ENCODE data around the gene WDR37.
A peak's percentile ranks its signal among the peaks of the same experiment; 100 is the strongest.
"Not testable (repeated sequence)": the region's sequence is repeated elsewhere in the genome, so short reads cannot be mapped to it uniquely, and the experiment has no call there.

The WDR37 gene

DNA sequence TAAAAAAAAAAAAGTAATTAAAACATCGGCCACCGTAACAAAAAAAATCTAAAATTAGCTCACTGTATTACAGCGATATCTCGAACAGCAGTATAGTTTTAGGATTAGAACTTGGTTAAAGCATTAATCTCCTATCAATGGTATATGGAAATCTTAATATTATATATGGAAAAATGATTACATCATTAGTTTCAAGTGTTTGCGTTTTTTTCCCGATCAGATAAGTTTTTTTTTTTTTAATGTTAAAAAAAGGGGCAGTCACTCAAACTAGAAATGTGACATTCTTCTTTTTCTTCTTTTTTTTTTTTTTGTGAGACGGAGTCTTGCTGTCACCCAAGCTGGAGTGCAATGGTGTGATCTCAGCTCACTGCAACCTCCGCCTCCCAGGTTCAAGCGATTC is 14.7 kb upstream of the WDR37 start:
- DNase-seq (ENCODE audit: low read depth in 1 of 2, low spot score in 1 of 2): no peak

DNA sequence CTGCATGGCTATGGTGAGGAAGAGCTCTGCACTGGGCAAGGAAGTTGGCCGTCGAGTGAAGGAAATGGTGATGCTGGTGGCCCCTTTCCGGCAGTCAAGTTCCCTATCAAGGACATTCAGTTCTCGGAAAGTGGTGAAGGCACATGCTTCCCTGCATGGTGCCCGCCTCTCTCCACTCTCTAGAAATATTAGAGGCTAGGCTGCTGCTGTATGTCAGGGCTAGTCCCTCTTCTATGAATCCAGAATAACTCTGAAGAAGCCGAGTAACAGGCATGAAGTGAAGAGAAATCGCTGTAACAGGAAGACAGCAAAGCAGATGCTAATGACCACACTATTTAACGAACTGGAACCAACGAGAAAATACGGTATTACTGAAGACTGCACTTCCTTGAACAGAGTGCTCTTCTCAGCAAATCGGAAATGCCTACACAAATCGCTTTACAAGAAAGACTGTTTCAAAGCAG is 12.6 kb upstream of the WDR37 start:
- DNase-seq (ENCODE audit: low read depth in 1 of 2, low spot score in 1 of 2): no peak

DNA sequence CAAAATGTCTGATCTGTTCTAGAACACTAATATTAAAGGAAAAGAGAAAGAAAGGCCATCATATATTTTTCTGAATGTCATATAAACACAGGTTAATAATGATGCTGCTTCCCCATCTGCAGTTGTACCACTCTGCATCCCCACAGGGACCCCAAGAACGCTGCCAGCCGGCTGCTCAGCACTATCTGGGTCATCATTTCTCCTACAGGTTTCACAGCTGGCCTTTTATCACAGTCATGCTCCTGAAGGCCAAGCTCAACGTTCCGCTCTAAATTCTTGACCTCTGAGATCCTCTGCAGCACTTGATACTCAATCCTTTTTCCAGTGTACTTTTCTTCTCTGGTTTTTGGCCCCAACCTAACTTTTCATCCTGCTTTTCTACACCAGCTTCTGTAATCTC is 12.0 kb upstream of the WDR37 start:
- no peak for DNase-seq (ENCODE audit: low read depth in 1 of 2, low spot score in 1 of 2)

DNA sequence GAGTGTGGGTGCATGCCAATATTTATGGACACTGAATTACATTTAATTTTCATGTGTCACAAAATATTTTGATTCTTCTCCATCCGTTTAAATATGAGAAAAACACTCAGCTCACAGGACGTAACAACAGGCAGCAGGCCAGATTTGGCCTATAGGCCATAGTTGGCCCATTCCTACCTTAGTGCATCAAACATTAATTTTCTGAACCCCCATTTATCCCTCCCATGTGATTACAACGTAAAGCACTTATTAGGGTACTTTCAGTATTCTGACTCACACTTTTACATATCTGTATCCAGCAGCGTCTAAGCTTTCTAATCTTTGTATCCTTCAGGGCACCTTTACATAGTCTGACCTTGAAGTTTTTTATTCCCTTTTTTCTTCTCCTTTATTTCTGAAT is 11.2 kb upstream of the WDR37 start:
- DNase-seq (ENCODE audit: low read depth in 1 of 2, low spot score in 1 of 2): no peak

DNA sequence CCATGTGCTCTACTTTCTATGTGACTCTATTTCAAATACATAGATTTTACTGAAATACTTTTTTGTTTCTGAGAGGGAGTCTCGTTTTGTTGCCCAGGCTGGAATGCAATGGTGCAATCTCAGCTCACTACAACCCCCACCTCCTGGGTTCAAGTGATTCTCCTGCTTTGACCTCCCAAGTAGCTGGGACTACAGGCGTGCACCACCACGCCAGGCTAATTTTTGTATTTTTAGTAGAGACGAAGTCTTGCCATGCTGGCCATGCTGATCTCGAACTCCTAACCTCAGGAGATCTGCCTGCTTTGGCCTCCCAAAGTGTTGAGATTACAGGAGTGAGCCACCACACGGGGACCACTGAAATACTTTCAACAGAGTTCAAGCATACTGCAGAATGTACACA is 10.8 kb upstream of the WDR37 start:
- no peak for DNase-seq (ENCODE audit: low read depth in 1 of 2, low spot score in 1 of 2)

DNA sequence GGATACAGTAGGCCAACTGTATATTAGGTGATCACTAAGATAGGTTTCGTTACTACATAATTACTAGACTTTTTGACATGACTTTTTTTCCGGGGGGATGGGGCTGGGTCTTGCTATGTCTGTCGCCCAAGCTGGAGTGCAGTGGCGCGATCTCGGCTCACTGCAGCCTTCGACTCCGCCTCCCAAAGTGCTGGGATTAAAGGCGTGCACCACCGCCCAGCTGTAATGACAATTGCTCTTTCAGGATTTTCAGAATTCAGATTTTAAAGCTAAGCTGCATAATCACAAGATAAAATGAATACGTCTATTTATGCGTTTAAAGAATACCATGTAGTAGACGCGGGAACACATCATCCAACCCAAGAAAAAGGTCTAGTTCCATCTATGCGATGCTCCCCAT is 8.2 kb upstream of the WDR37 start:
- no peak for DNase-seq (ENCODE audit: low read depth in 1 of 2, low spot score in 1 of 2)

DNA sequence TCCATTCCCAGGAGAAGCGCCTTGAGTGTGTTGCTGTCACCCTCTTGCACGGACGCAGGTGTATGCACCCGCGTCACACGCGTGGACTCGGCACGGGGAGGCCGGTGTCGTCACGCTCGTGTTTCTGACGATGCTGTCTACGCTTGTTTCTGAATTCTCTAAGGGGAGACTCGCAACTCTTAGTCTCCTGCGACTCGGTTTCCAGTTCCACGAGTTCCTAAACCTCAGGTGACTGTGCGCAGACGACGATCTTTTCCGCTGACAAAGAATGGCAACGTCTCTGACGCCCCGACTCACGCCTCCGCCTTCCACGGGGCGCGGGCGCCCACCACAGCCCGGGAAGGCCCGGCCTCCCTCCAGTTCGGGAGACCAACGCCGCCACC is 7.8 kb upstream of the WDR37 start:
- DNase-seq (ENCODE audit: low read depth in 1 of 2, low spot score in 1 of 2): no peak

DNA sequence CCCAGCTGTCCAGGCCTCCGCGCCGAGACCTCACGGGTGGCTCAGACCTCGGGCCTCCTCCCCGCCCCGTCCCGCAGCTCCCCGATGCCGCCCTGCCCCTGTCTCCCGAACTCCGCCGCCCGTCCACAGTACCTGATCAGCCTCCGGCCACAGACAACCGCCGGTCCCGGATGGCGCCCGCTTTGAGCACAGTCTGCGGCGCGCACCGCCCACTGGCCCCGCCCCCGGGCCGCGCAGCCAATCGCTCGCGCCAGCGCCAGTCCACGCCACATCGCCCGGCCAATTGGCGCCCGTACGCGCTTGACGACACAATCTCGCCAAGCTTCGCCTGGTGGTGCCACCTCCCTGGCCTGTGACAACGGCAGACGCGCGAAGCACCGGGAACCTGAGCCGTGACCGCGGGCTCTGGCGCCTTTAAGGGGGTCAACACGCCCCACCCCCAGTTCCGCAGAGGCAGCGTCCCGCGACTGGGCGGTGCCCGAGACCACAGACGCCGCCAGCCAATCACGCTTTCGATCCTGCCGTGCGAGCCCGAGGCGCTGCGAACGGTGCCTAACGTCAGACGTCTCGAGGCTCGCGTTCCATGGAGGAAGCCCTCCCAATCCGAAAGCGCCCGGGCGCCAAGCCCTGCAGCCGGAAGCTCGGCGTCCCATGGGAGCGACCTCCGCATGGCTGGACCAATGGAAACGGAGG is 7.3 kb upstream of the WDR37 start, which contains the start of gene IDI1:
Gene IDI1, minus strand, starts transcription at position 388 of the 693 bp plus-strand sequence. Its CDS starts 116 bp downstream, at position 272.
- DNase-seq (ENCODE audit: low read depth in 1 of 2, low spot score in 1 of 2): peak; percentile 88 to 95

DNA sequence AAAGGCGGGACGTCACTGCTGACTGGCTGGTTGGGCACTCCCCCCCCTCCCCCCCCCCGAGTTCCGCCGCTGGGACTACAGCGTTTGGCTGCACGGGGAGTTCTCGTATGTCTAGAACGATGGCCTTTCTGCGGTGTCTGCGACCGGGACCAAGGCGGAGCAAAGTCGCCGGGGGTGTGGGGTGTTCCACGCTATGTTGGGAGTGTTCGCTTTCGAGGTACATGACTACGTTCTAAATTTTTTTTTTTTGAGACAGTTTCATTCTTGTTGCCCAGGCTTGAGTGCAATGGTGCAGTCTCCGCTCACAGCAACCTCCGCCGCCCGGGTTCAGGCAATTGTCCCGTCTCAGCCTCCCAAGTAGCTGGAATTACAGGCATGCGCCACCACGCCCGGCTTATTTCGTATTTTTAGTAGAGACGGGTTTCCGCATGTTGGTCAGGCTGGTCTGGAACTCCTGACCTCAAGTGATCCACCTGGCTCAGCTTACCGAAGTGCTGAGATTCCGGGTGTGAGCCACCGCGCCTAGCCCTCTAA is 6.7 kb upstream of the WDR37 start:
- DNase-seq (ENCODE audit: low read depth in 1 of 2, low spot score in 1 of 2): no peak

DNA sequence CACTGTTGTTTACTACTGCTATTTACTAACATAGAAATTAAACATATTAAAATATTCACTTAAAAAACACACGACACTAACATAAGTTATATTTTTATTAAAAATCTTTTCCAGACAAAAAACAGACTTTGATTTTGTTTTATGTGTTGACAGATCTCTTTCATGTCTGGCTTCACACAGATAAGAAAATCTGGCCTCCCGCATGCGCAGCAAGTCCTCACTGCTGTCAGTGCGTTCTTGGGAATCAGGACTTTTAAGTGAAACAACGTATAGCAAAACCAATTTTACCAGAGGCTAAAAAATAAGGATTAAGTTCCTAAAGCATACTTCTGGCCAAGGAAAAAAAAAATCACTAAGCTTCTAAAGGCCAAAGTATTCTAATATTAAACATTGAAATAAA is 6.0 kb upstream of the WDR37 start:
- DNase-seq (ENCODE audit: low read depth in 1 of 2, low spot score in 1 of 2): no peak

DNA sequence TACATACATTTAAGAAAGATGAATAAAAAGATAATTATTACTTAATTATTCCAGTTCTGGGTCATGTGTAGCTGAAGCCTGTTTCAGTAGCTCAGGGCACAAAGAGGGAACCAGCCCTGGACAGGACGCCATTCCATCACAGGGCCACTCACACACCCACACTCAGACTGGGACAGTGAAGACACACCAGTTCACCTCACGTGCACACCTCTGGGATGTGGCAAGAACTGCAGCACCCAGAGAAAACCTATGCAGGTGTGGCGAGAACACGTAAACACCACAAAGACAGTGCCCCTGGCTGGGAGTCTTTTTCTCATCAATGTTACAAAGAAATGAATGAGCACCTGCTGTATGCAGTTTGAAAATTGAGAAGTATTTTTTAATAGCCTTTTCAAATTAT is 5.6 kb upstream of the WDR37 start:
- no peak for DNase-seq (ENCODE audit: low read depth in 1 of 2, low spot score in 1 of 2)

DNA sequence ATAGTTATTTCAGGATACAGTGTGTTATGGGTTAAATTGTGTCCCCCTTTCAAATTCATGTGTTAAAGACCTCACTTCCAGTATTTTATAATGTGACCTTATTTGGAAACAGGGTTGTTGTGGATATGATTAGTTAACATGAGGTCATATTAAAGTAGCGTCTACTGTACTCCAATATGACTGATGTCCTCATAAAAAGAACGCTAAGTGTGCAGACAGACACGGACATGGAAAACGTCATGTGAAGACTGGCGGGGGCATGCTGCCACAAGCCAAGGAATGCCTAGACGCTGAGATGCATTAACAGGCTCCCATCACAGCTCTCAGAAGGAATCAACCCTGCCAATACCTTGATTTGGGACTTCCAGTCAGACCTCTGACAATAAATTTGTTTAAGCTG is 1.5 kb upstream of the WDR37 start:
- no peak for DNase-seq (ENCODE audit: low read depth in 1 of 2, low spot score in 1 of 2)

DNA sequence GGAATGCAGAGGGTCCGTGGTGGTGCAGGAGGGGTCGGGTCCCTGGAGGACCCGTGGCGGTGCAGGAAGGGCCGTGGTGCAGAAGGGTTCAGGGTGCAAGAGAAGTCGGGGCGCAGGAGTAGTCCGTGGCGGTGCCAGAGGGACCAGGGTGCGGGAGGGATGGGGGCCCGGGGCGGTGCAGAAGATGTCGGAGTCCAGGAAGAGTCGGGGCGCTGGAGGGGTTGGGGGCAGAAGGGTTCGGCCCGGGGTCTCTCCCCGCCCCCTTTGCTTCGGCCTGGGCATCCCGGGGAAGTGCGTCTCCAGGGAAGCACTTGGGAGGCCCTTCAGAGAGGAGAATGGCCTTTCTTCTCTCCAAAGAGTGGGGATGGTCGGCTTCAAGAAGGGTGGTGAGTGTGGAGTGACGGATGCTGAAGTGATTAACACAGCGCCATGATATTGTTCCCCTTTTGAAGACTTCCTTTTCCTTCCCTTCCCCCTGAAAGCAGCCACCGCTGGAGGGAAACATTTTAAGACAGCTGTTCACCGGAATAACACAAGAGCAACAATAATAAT is 997 bp downstream of the WDR37 start:
- no peak for DNase-seq (ENCODE audit: low read depth in 1 of 2, low spot score in 1 of 2)

DNA sequence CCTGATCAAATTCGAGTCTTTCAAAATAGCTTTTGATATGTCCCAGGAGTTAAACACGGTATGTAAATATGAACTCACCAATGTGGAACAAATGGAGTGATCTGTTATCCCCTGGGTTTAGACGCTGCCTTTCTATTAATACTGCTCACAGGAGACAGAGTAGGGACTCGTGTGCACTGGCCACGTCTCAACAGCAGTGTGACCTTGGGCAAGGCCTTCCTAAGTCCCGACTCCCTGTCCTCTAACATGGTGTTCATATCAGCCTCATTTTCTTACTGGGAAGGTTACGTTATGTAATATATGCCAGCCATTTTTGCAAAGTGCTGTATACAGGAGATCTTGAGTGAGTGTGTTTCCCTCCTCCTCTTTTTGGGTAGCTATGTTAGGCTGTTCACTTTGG is 1.8 kb downstream of the WDR37 start:
- DNase-seq (ENCODE audit: low read depth in 1 of 2, low spot score in 1 of 2): no peak

DNA sequence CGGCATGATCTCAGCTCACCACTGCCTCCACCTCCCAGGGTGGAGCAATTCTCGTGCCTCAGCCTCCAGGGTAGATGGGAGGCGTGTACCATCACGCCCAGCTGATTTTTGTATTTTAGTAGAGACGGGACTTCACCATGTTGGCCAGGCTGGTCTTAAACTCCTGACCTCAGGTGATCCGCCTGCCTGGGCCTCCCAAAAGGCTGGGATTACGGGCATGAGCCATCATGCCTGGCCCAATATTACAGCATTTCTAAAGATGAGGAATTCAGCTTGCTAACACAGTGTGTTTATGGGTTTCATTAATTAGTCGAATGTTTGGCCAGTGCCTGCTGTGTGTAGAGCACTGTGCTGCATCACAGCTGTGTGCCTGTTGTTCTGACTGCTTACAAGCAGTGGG is 3.7 kb downstream of the WDR37 start:
- DNase-seq (ENCODE audit: low read depth in 1 of 2, low spot score in 1 of 2): no peak

DNA sequence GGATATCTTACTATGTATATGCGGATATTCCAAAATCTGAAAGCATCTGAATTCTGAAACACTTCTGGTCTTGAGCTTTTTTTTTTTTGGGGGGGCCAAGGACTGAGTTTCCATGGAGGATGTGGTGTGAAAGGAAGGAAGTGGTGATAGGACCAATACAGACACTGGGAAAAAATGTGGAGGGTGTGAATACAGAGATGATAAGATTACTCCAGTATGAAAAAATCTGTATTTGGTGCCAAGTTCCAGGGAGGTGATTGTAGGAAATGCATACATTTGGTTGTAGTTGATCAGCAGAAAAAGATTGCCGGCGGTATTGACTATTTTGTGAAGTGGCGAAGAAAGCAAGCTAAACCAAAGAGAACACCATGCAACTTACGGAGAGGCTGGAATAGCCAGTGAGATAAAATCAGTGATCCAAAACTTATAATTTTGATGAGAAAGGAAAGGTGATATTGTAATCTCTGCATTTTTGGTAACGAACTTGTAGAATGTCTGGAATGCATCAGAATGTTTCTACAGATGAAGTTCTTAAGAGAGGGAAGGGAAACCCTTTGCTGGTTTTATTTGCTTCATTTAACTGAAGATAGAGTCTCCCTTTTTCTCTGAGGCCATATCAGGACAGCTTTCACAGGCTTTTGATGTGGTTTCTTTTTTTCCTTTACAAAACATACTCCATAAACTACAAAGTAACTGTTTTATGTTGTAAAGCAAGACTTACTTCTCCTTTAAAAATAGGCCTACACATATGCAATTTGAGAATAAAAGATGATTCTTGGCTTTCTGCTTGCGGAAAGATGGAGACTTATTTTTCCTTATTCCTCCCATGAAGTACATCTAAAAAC is 6.0 kb downstream of the WDR37 start:
- DNase-seq (ENCODE audit: low read depth in 1 of 2, low spot score in 1 of 2): no peak

DNA sequence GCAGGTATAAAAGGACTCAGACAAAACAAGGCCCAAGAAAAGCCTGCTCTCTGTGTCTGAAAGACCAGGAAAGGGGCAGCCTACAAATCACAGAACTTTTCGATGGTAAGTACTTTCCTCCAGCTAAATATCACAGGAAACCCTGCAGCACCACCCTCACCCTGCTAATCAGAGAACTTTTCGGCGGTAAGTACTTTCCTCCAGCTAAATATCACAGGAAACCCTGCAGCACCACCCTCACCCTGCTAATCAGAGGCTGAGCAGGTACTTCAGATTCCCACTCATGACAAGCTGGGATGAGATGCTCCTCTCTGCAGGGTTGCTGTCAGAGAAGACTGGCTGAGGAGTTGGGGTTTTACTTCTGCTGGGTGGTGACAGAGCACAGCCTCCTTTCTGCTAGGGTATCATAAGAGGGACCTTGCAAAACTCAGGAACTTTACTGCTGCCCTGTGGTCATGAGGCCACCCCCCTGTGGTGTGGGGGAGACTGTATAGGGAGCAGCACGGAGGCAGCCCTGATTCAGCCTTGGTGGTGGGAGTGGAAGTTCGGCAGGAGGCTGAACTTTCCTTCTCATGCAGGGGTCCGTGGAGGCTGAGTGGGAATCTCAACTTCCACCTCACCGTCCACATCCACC is 7.2 kb downstream of the WDR37 start:
- no peak for DNase-seq (ENCODE audit: low read depth in 1 of 2, low spot score in 1 of 2)

DNA sequence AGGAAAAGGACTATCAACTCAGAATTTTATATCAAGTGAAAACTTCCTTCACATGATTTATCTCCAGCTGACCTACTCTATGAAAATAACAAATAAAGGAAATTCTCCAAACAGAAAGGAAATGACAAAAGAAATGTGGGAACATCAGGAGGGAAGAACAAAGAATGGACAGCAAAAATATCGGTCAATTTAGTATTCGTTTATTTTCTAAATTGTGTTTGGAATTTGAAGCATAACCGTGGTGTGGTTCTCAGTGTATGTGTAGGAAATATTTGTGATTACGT is 8.7 kb downstream of the WDR37 start:
- DNase-seq (ENCODE audit: low read depth in 1 of 2, low spot score in 1 of 2): no peak

DNA sequence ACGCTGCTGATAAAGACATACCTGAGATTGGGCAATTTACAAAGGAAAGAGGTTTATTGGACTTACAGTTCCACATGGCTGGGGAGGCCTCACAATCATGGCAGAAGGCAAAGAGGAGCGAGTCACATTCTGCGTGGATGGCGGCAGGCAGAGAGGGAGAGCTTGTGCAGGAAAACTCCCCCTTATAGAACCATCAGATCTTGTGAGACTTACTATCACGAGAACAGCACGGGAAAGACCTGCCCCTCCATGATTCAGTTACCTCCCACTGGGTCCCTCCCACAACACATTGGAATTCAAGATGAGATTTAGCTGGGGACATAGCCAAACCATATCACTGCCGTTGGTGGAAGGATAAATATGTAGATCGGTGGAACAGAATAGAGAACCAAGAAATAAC is 10.5 kb downstream of the WDR37 start:
- not testable (repeated sequence) for DNase-seq (ENCODE audit: low read depth in 1 of 2, low spot score in 1 of 2)

DNA sequence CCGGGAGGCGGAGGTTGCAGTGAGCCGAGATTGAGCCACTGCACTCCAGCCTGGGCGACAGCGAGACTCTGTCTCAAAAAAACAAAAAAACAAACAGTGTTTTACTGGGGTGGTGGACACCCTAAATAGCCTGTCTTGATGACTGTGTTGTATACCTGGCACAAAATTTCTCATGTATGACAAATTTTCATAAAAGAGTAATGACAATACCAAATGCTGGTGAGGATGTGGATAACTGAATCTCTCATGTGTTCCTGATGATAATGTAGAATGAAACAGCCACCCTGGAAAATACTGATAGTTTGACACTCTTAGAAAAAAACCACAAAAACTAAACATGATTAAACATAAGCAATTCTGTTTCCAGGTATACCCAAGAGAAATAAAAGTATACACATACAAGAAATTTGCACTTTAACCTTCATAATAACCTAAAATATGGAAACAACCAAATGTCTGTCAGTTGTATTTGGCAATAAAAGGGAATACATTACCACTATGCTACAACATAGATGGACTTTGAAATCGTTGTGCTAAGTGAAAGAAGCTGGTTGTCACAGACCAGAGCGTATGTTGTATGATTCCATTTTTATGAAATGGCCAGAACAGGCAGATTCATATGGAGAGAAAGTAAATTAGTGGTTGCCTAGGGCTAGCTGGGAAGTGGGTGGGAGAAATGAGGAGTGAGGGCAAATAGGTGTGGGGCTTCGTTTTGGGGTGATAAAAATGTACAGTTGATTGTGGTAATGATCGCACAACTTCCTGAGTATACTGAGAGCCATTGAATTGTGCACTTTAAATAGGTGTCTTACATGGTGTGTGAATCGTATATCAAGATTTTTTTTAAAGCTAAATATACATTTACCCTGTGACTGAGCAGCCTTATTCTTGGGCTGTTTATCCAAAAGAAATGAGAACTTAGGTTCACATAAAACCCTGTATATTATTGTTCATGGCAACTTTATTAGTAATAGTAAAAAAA is 12.5 kb downstream of the WDR37 start:
- no peak for DNase-seq (ENCODE audit: low read depth in 1 of 2, low spot score in 1 of 2)

DNA sequence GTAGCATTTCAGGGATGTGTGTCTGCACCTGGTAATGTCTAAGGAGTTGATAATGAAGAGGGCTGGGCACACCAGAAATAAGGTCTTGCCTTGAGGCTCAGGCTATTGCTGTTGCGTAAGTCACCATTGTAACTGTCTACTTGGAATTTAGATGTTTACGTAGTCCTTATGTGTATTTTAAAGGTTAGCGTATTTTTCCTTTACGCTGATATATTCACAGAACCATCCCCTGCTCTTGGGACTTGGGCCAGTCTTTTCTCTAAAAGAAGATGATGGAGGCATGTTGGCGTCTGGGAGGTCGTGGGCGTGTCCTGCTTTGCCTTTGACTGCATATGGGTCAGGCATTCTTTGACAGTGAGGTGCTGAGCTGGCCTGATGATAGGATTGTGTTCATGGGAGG is 14.7 kb downstream of the WDR37 start:
- no peak for DNase-seq (ENCODE audit: low read depth in 1 of 2, low spot score in 1 of 2)
